Endothelial cell of umbilical vein (primary cell): ENCODE measurements around the gene PLPP1. TPM values are rescaled to one million over a fixed set of nuclear protein-coding genes. Genes with fewer than 3 reads are reported as not detected.

ENCODE experiments used
- BruUV-seq: library from RNA; stranded (reverse); fragments of 400-500 nt; replicated peaks from 2 replicates; lab custom pipeline; 2021; lab: Mats Ljungman, UMichigan
- CTCF ChIA-PET: fragments of 300-600, 350-600 bp; sonication (Branson Sonifier 250); formaldehyde crosslinking; loops from one replicate; lab custom pipeline; 2021; ENCODE audit warnings: antibody characterized with exemption, inconsistent platforms; lab: Charles Lee
- POLR2A ChIA-PET: fragments of 300-600, 350-600 bp; sonication (Branson Sonifier 250); formaldehyde crosslinking; loops from one replicate; lab custom pipeline; 2021; ENCODE audit warnings: antibody characterized with exemption, inconsistent platforms; lab: Charles Lee
- DNase-seq: peaks from one replicate; pipeline ENCODE4 v3.0.0-alpha.2; 2011; ENCODE audit warnings: low read depth, low spot score
- FAIRE-seq: peaks from 2 replicates; lab custom pipeline; 2011; peaks lifted over from hg19 to GRCh38; lab: Jason Lieb, UNC
- H2AFZ ChIP-seq: 2 replicates; pipeline ENCODE4 v1.6.0; 2012; ENCODE audit warnings: low read depth, low read length, control low read depth, inconsistent platforms
- H3K27ac ChIP-seq: 2 replicates; pipeline ENCODE4 v1.5.1; 2011; ENCODE audit warnings: low read depth, mild to moderate bottlenecking, control low read depth, low read length, moderate library complexity; ENCODE audit not compliant: insufficient read depth
- H3K27me3 ChIP-seq, 2 experiments: 2 replicates each; pipeline versions ENCODE4 v1.6.0 to v1.6.1; 2011; ENCODE audit warnings: low read length in 2 of 2, mixed read lengths in 1 of 2; ENCODE audit not compliant: control insufficient read depth in 2 of 2, insufficient read depth in 2 of 2
- H3K36me3 ChIP-seq, 2 experiments: 2 replicates in 1 of 2; 3 replicates in 1 of 2; pipeline ENCODE4 v1.5.1; 2011; ENCODE audit warnings: low read length in 2 of 2, mild to moderate bottlenecking in 1 of 2, moderate library complexity in 1 of 2; ENCODE audit not compliant: control insufficient read depth in 2 of 2, insufficient read depth in 2 of 2; ENCODE audit errors: extremely low read depth in 1 of 2
- H3K4me1 ChIP-seq: 3 replicates; pipeline ENCODE4 v1.5.1; 2011; ENCODE audit warnings: mild to moderate bottlenecking, low read length; ENCODE audit not compliant: control insufficient read depth, insufficient read depth; ENCODE audit errors: extremely low read depth
- H3K4me2 ChIP-seq: 2 replicates; pipeline ENCODE4 v1.6.1; 2011; ENCODE audit warnings: low read length, control low read depth, mixed read lengths; ENCODE audit not compliant: insufficient read depth
- H3K4me3 ChIP-seq, 3 experiments: fragments of 200-600 bp in 1 of 3; sonication (generic), shearing (Covaris generic) in 1 of 3; replicated peaks in 1 of 3; 2 replicates each; pipeline ENCODE4 v1.5.1; 2011 to 2016; ENCODE audit warnings: control low read depth in 3 of 3, low read length in 3 of 3, mild to moderate bottlenecking in 2 of 3, inconsistent platforms in 1 of 3, low read depth in 1 of 3, moderate library complexity in 1 of 3; ENCODE audit not compliant: insufficient read depth in 1 of 3
- H3K79me2 ChIP-seq: 2 replicates; pipeline ENCODE4 v1.6.0; 2012; ENCODE audit warnings: low read length, inconsistent platforms; ENCODE audit not compliant: control insufficient read depth, insufficient read depth
- H3K9ac ChIP-seq: replicated peaks from 2 replicates; pipeline ENCODE3; 2011; ENCODE audit warnings: low read length, control low read depth; ENCODE audit not compliant: insufficient read depth; ENCODE audit errors: extremely low read depth
- H3K9me1 ChIP-seq: replicated peaks from 3 replicates; pipeline ENCODE4 v1.6.0; 2011; ENCODE audit warnings: mild to moderate bottlenecking, low read length; ENCODE audit not compliant: control insufficient read depth, insufficient read depth; ENCODE audit errors: extremely low read depth
- H3K9me3 ChIP-seq: replicated peaks from 2 replicates; pipeline ENCODE4 v1.5.1; 2012; ENCODE audit warnings: low read length, inconsistent platforms; ENCODE audit not compliant: control insufficient read depth, insufficient read depth
- H4K20me1 ChIP-seq: replicated peaks from 2 replicates; pipeline ENCODE3; 2011; ENCODE audit warnings: mild to moderate bottlenecking, low read length; ENCODE audit not compliant: control insufficient read depth, insufficient read depth; ENCODE audit errors: extremely low read depth
- CTCF ChIP-seq, 2 donors: IDR thresholded peaks; 1 replicate in 1 of 2; 2 replicates in 1 of 2; pipeline ENCODE4 v1.5.1; 2011; ENCODE audit warnings: low read length in 2 of 2, mild to moderate bottlenecking in 2 of 2, moderate library complexity in 2 of 2, control low read depth in 1 of 2, inconsistent platforms in 1 of 2, low read depth in 1 of 2; ENCODE audit not compliant: insufficient read depth in 1 of 2; ENCODE audit errors: extremely low read depth in 1 of 2
- EZH2 ChIP-seq: IDR thresholded peaks from 2 replicates; pipeline ENCODE4 v1.6.1; 2012; ENCODE audit warnings: borderline replicate concordance, low read depth, mild to moderate bottlenecking, moderate library complexity, low read length, inconsistent platforms; ENCODE audit not compliant: severe bottlenecking
- FOS ChIP-seq: IDR thresholded peaks from 2 replicates; pipeline ENCODE4 v1.6.1; 2011; ENCODE audit warnings: mild to moderate bottlenecking, low read length, moderate library complexity, borderline replicate concordance; ENCODE audit not compliant: insufficient read depth
- GATA2 ChIP-seq: IDR thresholded peaks from 2 replicates; pipeline ENCODE4 v1.7.0; 2011; ENCODE audit warnings: low read depth, mild to moderate bottlenecking, moderate library complexity, mixed read lengths, low read length; ENCODE audit not compliant: insufficient read length, insufficient read depth
- JUN ChIP-seq: IDR thresholded peaks from 2 replicates; pipeline ENCODE4 v1.6.1; 2011; ENCODE audit warnings: borderline replicate concordance, low read depth; ENCODE audit not compliant: insufficient read length, insufficient read depth
- MAX ChIP-seq: IDR thresholded peaks from 2 replicates; pipeline ENCODE4 v1.6.1; 2011; ENCODE audit not compliant: insufficient read depth, insufficient read length
- MYC ChIP-seq: IDR thresholded peaks from one replicate; pipeline ENCODE4 v1.6.1; 2011; ENCODE audit warnings: mild to moderate bottlenecking, low read depth, low read length
- POLR2A ChIP-seq: IDR thresholded peaks from 2 replicates; pipeline ENCODE4 v1.6.1; 2012; ENCODE audit warnings: low read depth, mild to moderate bottlenecking, control low read depth, low read length
- POLR2AphosphoS5 ChIP-seq: IDR thresholded peaks from 2 replicates; pipeline ENCODE4 v1.6.1; 2012; ENCODE audit warnings: low read depth, mild to moderate bottlenecking, control low read depth, low read length, moderate library complexity; ENCODE audit not compliant: insufficient read depth
- dilution Hi-C: fragments of 300-500 bp; cut with MboI; formaldehyde crosslinking; loops from one replicate; pipeline ENCODE4 v1.15.0; 2019; ENCODE audit warnings: low sequenced_read_pairs; ENCODE audit not compliant: extremely low pct_ligation_motif_present
- intact Hi-C: fragments of 100-400 bp; cut with micrococcal nuclease; formaldehyde crosslinking; loops from one replicate; pipeline ENCODE4 v1.10.0; 2022
- polyA plus RNA-seq, 4 experiments: library from polyadenylated mRNA; depleted of rRNA in 3 of 4; stranded (reverse) in 3 of 4; unstranded in 1 of 4; fragments of >200 nt; gene quantifications; 2 replicates each; pipeline versions ENCODE4 v1.2.1 to v1.2.3, GENCODE V29; 2011 to 2012; ENCODE audit warnings: missing spikeins in 1 of 4
- total RNA-seq: library from RNA; stranded (reverse); gene quantifications from 2 replicates; pipeline ENCODE4 v1.2.3, GENCODE V29; 2021

Gene PLPP1
- total and polyA plus RNA-seq, 2 donors (not counting 3 experiments of a cell fraction or from before 2014, with no cell fraction given), result 14.3 to 25.9 TPM

- Histone ChIP-seq H3K9ac (no peak overlapping the region), H3K4me3 (no peak overlapping the region), H3K9me3 (no peaks in the 10 kb centered on the region), H3K36me3 (no peaks in the 10 kb centered on the region), H4K20me1 (no peaks in the 10 kb centered on the region), H3K27me3 (no peaks in the 10 kb centered on the region), H3K4me2 (no peak overlapping the region), H3K27ac (no peak overlapping the region), H2AFZ (no peak overlapping the region), H3K9me1 (no peaks in the 10 kb centered on the region), H3K79me2 (no peaks in the 10 kb centered on the region), H3K4me1 (no peaks in the 10 kb centered on the region)
- BruUV-seq, result no TSS peak
- no peak for DNase-seq
- dilution Hi-C loops, result no loop called here
- intact Hi-C loops, result no loop called here
- POLR2A ChIA-PET, result no interaction called here
- CTCF ChIA-PET, result no interaction called here
- FAIRE-seq, result no peak
- TF ChIP-seq EZH2, result no peak
- no peak for TF ChIP-seq MYC
- TF ChIP-seq POLR2A, result no peak
- TF ChIP-seq FOS, result no peak
- no peak for TF ChIP-seq GATA2
- TF ChIP-seq CTCF (IDR thresholded peaks at IDR 0.05; ENCODE audit: extremely low read depth in 1 of 2, insufficient read depth in 1 of 2, low read depth in 1 of 2, low read length in 2 of 2), result no peak
- TF ChIP-seq JUN, result no peak
- no peak for TF ChIP-seq MAX
- no peak for TF ChIP-seq POLR2AphosphoS5
These were observed 71.2 kb downstream of the PLPP1 start for GRCh38 chr5:55463613-55464012.
